K562 (cell line): ENCODE measurements around the gene NQO2. TPM values are rescaled to one million over a fixed set of nuclear protein-coding genes. Genes with fewer than 3 reads are reported as not detected.

Source experiments
- ATAC-seq: fragments of 200-7000 bp; cut with Tn5 transposase; 3 replicates; pipeline ENCODE4 v1.9.1; 2020; ENCODE audit warnings: moderate library complexity
- BruUV-seq: library from RNA; stranded (reverse); fragments of 400-500 nt; replicated peaks from 2 replicates; lab custom pipeline; 2021; lab: Mats Ljungman, UMichigan
- CTCF ChIA-PET: fragments of 300-600 bp; formaldehyde crosslinking; extraction: SDS; loops from one replicate; lab custom pipeline; 2021; ENCODE audit warnings: low intra/inter-chr PET ratio; lab: Yijun Ruan, JAX
- POLR2A ChIA-PET: fragments of 300-600, 350-650 bp; sonication (Branson Sonifier 250); formaldehyde crosslinking; extraction: SDS; loops from one replicate; lab custom pipeline; 2021; ENCODE audit warnings: antibody characterized with exemption, inconsistent platforms; lab: Yijun Ruan, JAX
- DNase-seq, 4 experiments: peaks; one replicate each; pipeline versions ENCODE4 v3.0.0 to v3.0.0-alpha.2; 2011 to 2018; ENCODE audit warnings: low spot score in 3 of 4, mixed read lengths in 3 of 4; ENCODE audit errors: extremely low read depth in 1 of 4
- FAIRE-seq: peaks from 2 replicates; lab custom pipeline; 2011; peaks lifted over from hg19 to GRCh38; lab: Jason Lieb, UNC
- H2AFZ ChIP-seq: 2 replicates; pipeline ENCODE4 v1.6.0; 2011; ENCODE audit warnings: low read depth, low read length, control low read depth, inconsistent platforms
- H3K27ac ChIP-seq: fragments of 200-600 bp; 3 replicates; pipeline ENCODE4 v1.8.0; 2011; ENCODE audit warnings: low read depth, mild to moderate bottlenecking, control low read depth, inconsistent platforms, low read length, moderate library complexity, mixed read lengths; ENCODE audit errors: extremely low read depth
- H3K27me3 ChIP-seq, 2 experiments: fragments of 300-600 bp in 1 of 2; 2 replicates in 1 of 2; 3 replicates in 1 of 2; pipeline versions ENCODE4 v1.6.0 to v1.8.0; 2011; ENCODE audit warnings: inconsistent platforms in 2 of 2, low read length in 2 of 2, mild to moderate bottlenecking in 1 of 2, mixed read lengths in 1 of 2, moderate library complexity in 1 of 2; ENCODE audit not compliant: control insufficient read depth in 2 of 2, insufficient read depth in 2 of 2
- H3K36me3 ChIP-seq: fragments of 300-600 bp; 3 replicates; pipeline ENCODE4 v1.8.0; 2011; ENCODE audit warnings: mild to moderate bottlenecking, low read length, inconsistent platforms; ENCODE audit not compliant: control insufficient read depth, insufficient read depth
- H3K4me1 ChIP-seq, 2 experiments: fragments of 200-600 bp in 1 of 2; replicated peaks in 1 of 2; 2 replicates in 1 of 2; 3 replicates in 1 of 2; pipeline versions ENCODE4 v1.5.1 to v1.8.0; 2011; ENCODE audit warnings: inconsistent platforms in 2 of 2, low read length in 2 of 2, mild to moderate bottlenecking in 1 of 2, mixed read lengths in 1 of 2, moderate library complexity in 1 of 2; ENCODE audit not compliant: control insufficient read depth in 2 of 2, insufficient read depth in 2 of 2
- H3K4me2 ChIP-seq: 2 replicates; pipeline ENCODE4 v1.6.1; 2011; ENCODE audit warnings: low read length, control low read depth, inconsistent platforms, mixed read lengths; ENCODE audit not compliant: insufficient read depth
- H3K4me3 ChIP-seq: fragments of 200-600 bp; sonication (generic), shearing (Covaris generic); 2 replicates; pipeline ENCODE4 v1.5.1; 2016; ENCODE audit warnings: control low read depth, inconsistent platforms
- H3K79me2 ChIP-seq: fragments of 200-600 bp; 3 replicates; pipeline ENCODE4 v1.8.0; 2011; ENCODE audit warnings: low read length, inconsistent platforms; ENCODE audit not compliant: control insufficient read depth, insufficient read depth
- H3K9ac ChIP-seq, 2 experiments: 2 replicates each; pipeline versions ENCODE4 v1.6.0 to v1.6.1; 2011; ENCODE audit warnings: low read depth in 2 of 2, low read length in 2 of 2, control low read depth in 1 of 2, inconsistent platforms in 1 of 2, mild to moderate bottlenecking in 1 of 2, mixed read lengths in 1 of 2; ENCODE audit not compliant: insufficient read depth in 1 of 2
- H3K9me1 ChIP-seq: one replicate; pipeline ENCODE4 v1.6.0; 2011; ENCODE audit warnings: inconsistent platforms, mild to moderate bottlenecking, low read length, moderate library complexity; ENCODE audit not compliant: control insufficient read depth, insufficient read depth
- H3K9me3 ChIP-seq: replicated peaks from 2 replicates; pipeline ENCODE4 v1.5.1; 2011; ENCODE audit warnings: low read depth, low read length, inconsistent platforms; ENCODE audit not compliant: control insufficient read depth, insufficient read depth
- H4K20me1 ChIP-seq: replicated peaks from 2 replicates; pipeline ENCODE4 v1.6.1; 2011; ENCODE audit warnings: low read length, inconsistent platforms, mixed read lengths; ENCODE audit not compliant: control insufficient read depth, insufficient read depth
- ARID2 ChIP-seq: fragments of 450-650 bp; IDR thresholded peaks from 2 replicates; pipeline ENCODE4 v1.6.1; 2017; ENCODE audit warnings: antibody characterized with exemption, mild to moderate bottlenecking
- BACH1 ChIP-seq: fragments of 200-800 bp; sonication (Bioruptor generic); IDR thresholded peaks from 2 replicates; pipeline ENCODE4 v1.6.1; 2016; ENCODE audit warnings: missing genetic modification characterization, missing compliant biosample characterization
- BDP1 ChIP-seq: IDR thresholded peaks from 3 replicates; pipeline ENCODE4 v1.6.1; 2011; ENCODE audit not compliant: insufficient read length, insufficient read depth
- ELF1 ChIP-seq: fragments of 200-800 bp; sonication (Bioruptor generic); IDR thresholded peaks from 2 replicates; pipeline ENCODE4 v1.6.1; 2016; ENCODE audit warnings: missing genetic modification characterization, missing compliant biosample characterization
- GABPB2 ChIP-seq: fragments of 250-450 bp; sonication (Bioruptor Pico); conservative IDR thresholded peaks from 2 replicates; pipeline ENCODE4 v1.5.1; 2021; ENCODE audit warnings: mild to moderate bottlenecking
- ILK ChIP-seq: fragments of 450-650 bp; IDR thresholded peaks from 2 replicates; pipeline ENCODE4 v1.6.1; 2016; ENCODE audit warnings: missing genetic modification characterization, low read depth, mild to moderate bottlenecking, missing compliant biosample characterization, moderate library complexity, borderline replicate concordance
- NR4A1 ChIP-seq, 2 experiments: fragments of 250-450 bp in 1 of 2; fragments of 450-650 bp in 1 of 2; sonication (Bioruptor Pico) in 1 of 2; IDR thresholded peaks; 2 replicates each; pipeline versions ENCODE4 v1.4.0 to v1.6.1; 2016 to 2020; ENCODE audit warnings: mild to moderate bottlenecking in 2 of 2, missing compliant biosample characterization in 1 of 2, missing genetic modification characterization in 1 of 2, moderate library complexity in 1 of 2
- RBM15 ChIP-seq: fragments of 200-400 bp; formaldehyde crosslinking; IDR thresholded peaks from 2 replicates; pipeline ENCODE4 v1.6.1; 2018; ENCODE audit warnings: mild to moderate bottlenecking, low read length, moderate library complexity; ENCODE audit not compliant: insufficient read depth
- RNF2 ChIP-seq: sonication (generic); IDR thresholded peaks from 2 replicates; pipeline ENCODE4 v1.6.1; 2016
- TEAD2 ChIP-seq: fragments of 450-650 bp; IDR thresholded peaks from 2 replicates; pipeline ENCODE4 v1.6.1; 2016; ENCODE audit warnings: missing genetic modification characterization, control low read depth, missing compliant biosample characterization
- WHSC1 ChIP-seq: IDR thresholded peaks from one replicate; pipeline ENCODE4 v1.6.1; 2012; ENCODE audit warnings: low read length, control low read depth, inconsistent platforms
- XRCC5 ChIP-seq: fragments of 200-400 bp; formaldehyde crosslinking; IDR thresholded peaks from 2 replicates; pipeline ENCODE4 v1.6.1; 2017; ENCODE audit warnings: low read depth, mild to moderate bottlenecking, low read length
- YY1 ChIP-seq, 3 experiments: IDR thresholded peaks; 2 replicates each; pipeline ENCODE4 v1.6.1; 2011; ENCODE audit warnings: low read length in 2 of 3, mild to moderate bottlenecking in 2 of 3, moderate library complexity in 2 of 3, borderline replicate concordance in 1 of 3, control low read depth in 1 of 3, low read depth in 1 of 3; ENCODE audit not compliant: insufficient read depth in 3 of 3, insufficient replicate concordance in 2 of 3, control insufficient read depth in 1 of 3, insufficient read length in 1 of 3; ENCODE audit errors: extremely low read depth in 1 of 3
- ZNF212 ChIP-seq: fragments of 450-650 bp; formaldehyde crosslinking; IDR thresholded peaks from 2 replicates; pipeline ENCODE4 v1.4.0; 2020; ENCODE audit warnings: mild to moderate bottlenecking
- ZNF518B ChIP-seq: fragments of 250-450 bp; sonication (Bioruptor Pico); IDR thresholded peaks from 2 replicates; pipeline ENCODE4 v1.5.0; 2021; ENCODE audit warnings: mild to moderate bottlenecking, moderate library complexity
- ZNF830 ChIP-seq: fragments of 250-450 bp; sonication (Bioruptor Pico); IDR thresholded peaks from 2 replicates; pipeline ENCODE4 v1.5.0; 2021; ENCODE audit warnings: mild to moderate bottlenecking
- WGBS: fragments of 100-300 bp; shearing (Covaris generic); methylation state at CpG from one replicate; pipeline ENCODE4 v1.1.6; 2016; ENCODE audit warnings: low coverage, mixed read lengths; ENCODE audit not compliant: insufficient coverage; ENCODE audit errors: missing lambda C conversion rate; 5-methylcytosine and 5-hydroxymethylcytosine counted together
- in situ Hi-C: fragments of 300-500 bp; cut with MboI; formaldehyde crosslinking; loops from 4 replicates; pipeline ENCODE4 v1.15.0; 2018; ENCODE audit warnings: inconsistent platforms, mixed read lengths
- intact Hi-C: fragments of 100-400 bp; cut with micrococcal nuclease; formaldehyde crosslinking; loops from 2 replicates; pipeline ENCODE4 v1.14.2; 2022
- polyA plus RNA-seq, 8 experiments: library from polyadenylated mRNA; depleted of rRNA in 4 of 8; stranded (reverse) in 5 of 8; unstranded in 3 of 8; fragments of >200 nt; fragmentation: Nextera tagmentation in 2 of 8; fragmentation: Illumina TruSeq in 1 of 8; extraction: Ambion mirVana in 2 of 8; extraction: Trizol in 1 of 8; gene quantifications; 2 replicates each; pipeline versions ENCODE4 v1.2.1 to v1.2.3, GENCODE V29; 2011 to 2014; ENCODE audit warnings: inconsistent platforms in 1 of 8, missing spikeins in 1 of 8
- total RNA-seq, 7 experiments: library from RNA; depleted of rRNA in 6 of 7; stranded (reverse); fragments of >200 nt in 6 of 7; fragmentation: Illumina TruSeq in 2 of 7; extraction: Trizol in 2 of 7; gene quantifications; 2 replicates each; pipeline versions ENCODE4 v1.2.1 to v1.2.3, GENCODE V29; 2011 to 2021; ENCODE audit warnings: low replicate concordance in 1 of 7

NQO2 gene
- total and polyA plus RNA-seq, 9 of the 15 experiments (the other 6 are each of a cell fraction or from before 2014, with no cell fraction given) = 54.6 to 214 (median 116) TPM

DNA sequence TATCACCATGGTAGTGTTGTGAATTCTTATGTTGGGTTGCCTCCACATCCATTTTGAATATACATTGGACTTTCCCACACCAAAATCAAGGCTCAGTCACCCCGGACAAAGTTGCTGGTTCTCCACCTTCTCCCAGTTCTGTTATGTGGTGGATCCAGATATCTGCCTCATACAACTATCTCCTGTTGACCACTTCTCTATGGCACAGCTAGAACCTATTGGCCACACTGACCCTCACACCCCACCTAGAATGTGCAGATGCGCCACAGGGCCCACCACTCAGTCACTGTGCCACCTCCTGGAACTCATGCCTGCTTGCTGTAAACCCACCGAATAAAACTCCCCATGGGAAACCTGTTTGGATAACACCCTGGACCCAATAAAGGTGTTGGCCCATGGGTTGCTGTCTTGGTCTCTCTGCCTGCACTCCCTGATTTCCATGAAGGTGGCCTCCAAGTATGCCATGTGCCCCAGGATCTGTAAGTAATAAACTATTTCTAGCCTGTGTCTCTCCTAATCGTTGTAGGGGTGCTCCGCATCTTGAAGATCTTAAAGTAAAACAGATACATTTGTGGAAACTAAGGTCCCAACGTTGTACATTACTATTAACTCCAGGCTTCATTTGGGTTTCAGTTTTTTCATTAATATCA lies 7.2 kb upstream of the NQO2 start:
- Histone ChIP-seq H3K36me3 (peaks cover 9% of the 10 kb centered on the region; the same call in 1 of the 3 replicates), H4K20me1 (no peaks in the 10 kb centered on the region), H3K4me1 (peaks cover 32 to 35% of the 10 kb centered on the region in 2 experiments), H3K9ac (peak overlapping the region; percentile 75 to 97; a peak in 3 of 4 replicates), H2AFZ (peak overlapping the region; percentile 36; the same call in 1 of the 2 replicates), H3K27ac (peak overlapping the region; percentile 99), H3K4me3 (no peak overlapping the region), H3K9me1 (no peaks in the 10 kb centered on the region), H3K4me2 (peak overlapping the region; percentile 55), H3K79me2 (peaks cover 28% of the 10 kb centered on the region), H3K9me3 (no peaks in the 10 kb centered on the region; the same call in 1 of the 2 replicates), H3K27me3 (no peaks in the 10 kb centered on the region)
- BruUV-seq = no TSS peak
- POLR2A ChIA-PET = interaction anchor here (1.0 to 9.0 kb wide), 8 partner anchors 8 to 152 kb away, joined by 3 to 95 read pairs (median 4); partner anchors contain the start of genes NQO2, RIPK1, SERPINB1 and SERPINB6
- CTCF ChIA-PET = no interaction called here
- 63% methylated on average over 6 of the region's 6 CpGs for WGBS
- in situ Hi-C loops (loop anchor here (10.0 kb wide), 2 partner anchors 132 to 262 kb away; partner anchors contain the start of gene PSMG4), intact Hi-C loops (loop anchor here (10.0 kb wide), 1 partner anchor 262 kb away; the partner anchor contains the start of gene PSMG4)
- FAIRE-seq (no peak), ATAC-seq (no peak), DNase-seq (peak in 1 of 4 experiments; percentile 37)
- no peak for TF ChIP-seq YY1 (IDR thresholded peaks at IDR 0.05; ENCODE audit: borderline replicate concordance in 1 of 3, control insufficient read depth in 1 of 3, extremely low read depth in 1 of 3, insufficient read depth in 3 of 3, insufficient read length in 1 of 3, insufficient replicate concordance in 2 of 3, low read depth in 1 of 3, low read length in 2 of 3)
- TF ChIP-seq WHSC1 = peak; percentile 99
- TF ChIP-seq RNF2 = no peak
- no peak for TF ChIP-seq ELF1 (tag)
- TF ChIP-seq ARID2 = no peak
- TF ChIP-seq BACH1 (tag) = 0 out of 2 replicates have a peak, but pooled peaks have one; percentile 26
- no peak for TF ChIP-seq ZNF212 (CRISPR knock-in tag)
- peak; percentile 60; the same call in 1 of the 2 replicates for TF ChIP-seq NR4A1 (CRISPR knock-in tag; IDR thresholded peaks at IDR 0.05)
- peak; percentile 60; the same call in 1 of the 2 replicates for TF ChIP-seq NR4A1 (tag; IDR thresholded peaks at IDR 0.05)
- no peak for TF ChIP-seq GABPB2 (CRISPR knock-in tag)
- no peak for TF ChIP-seq BDP1
- TF ChIP-seq ZNF518B (CRISPR knock-in tag) = no peak
- no peak for TF ChIP-seq XRCC5
- no peak for TF ChIP-seq ILK (tag)
- TF ChIP-seq ZNF830 (CRISPR knock-in tag) = 0 out of 2 replicates have a peak, but pooled peaks have one; percentile 49
- no peak for TF ChIP-seq RBM15
- TF ChIP-seq TEAD2 (tag) = no peak
